Smooth muscle cell (in vitro differentiated cells): ENCODE results near the gene C17orf100. TPM values are rescaled to one million over a fixed set of nuclear protein-coding genes. Genes with fewer than 3 reads are reported as not detected.

ENCODE experiments used
- DNase-seq: peaks from one replicate; lab custom pipeline; 2025; ENCODE audit not compliant: unreplicated experiment; lab: John Stamatoyannopoulos, UW
- H2AFZ ChIP-seq: fragments of 200-600 bp; sonication (generic); 2 replicates; pipeline ENCODE4 v1.6.0; 2016; ENCODE audit warnings: antibody characterized with exemption, low read depth, mild to moderate bottlenecking
- H3F3A ChIP-seq: fragments of 200-600 bp; sonication (generic); 2 replicates; pipeline ENCODE4 v1.6.0; 2017; ENCODE audit warnings: antibody characterized with exemption, low read depth
- H3K27ac ChIP-seq: fragments of 200-600 bp; sonication (generic); 2 replicates; pipeline ENCODE4 v1.5.1; 2016; ENCODE audit warnings: low read depth, mild to moderate bottlenecking
- H3K27me3 ChIP-seq: fragments of 200-600 bp; sonication (generic); 2 replicates; pipeline ENCODE4 v1.6.1; 2016; ENCODE audit warnings: low read depth, mild to moderate bottlenecking
- H3K36me3 ChIP-seq: fragments of 200-600 bp; sonication (generic); 2 replicates; pipeline ENCODE4 v1.5.1; 2016; ENCODE audit warnings: low read depth
- H3K4me1 ChIP-seq: fragments of 200-600 bp; sonication (generic); 2 replicates; pipeline ENCODE4 v1.5.1; 2016; ENCODE audit warnings: low read depth
- H3K4me2 ChIP-seq: fragments of 200-600 bp; sonication (generic); 2 replicates; pipeline ENCODE4 v1.6.0; 2016; ENCODE audit warnings: mild to moderate bottlenecking
- H3K4me3 ChIP-seq: fragments of 200-600 bp; sonication (generic); 2 replicates; pipeline ENCODE4 v1.5.1; 2016; ENCODE audit warnings: mild to moderate bottlenecking
- H3K79me2 ChIP-seq: fragments of 200-600 bp; sonication (generic); 2 replicates; pipeline ENCODE4 v1.6.0; 2016; ENCODE audit warnings: low read depth, mild to moderate bottlenecking
- H3K9ac ChIP-seq: fragments of 200-600 bp; sonication (generic); 2 replicates; pipeline ENCODE4 v1.6.0; 2016; ENCODE audit warnings: low read depth
- H3K9me3 ChIP-seq: fragments of 200-600 bp; sonication (generic); replicated peaks from 2 replicates; pipeline ENCODE4 v1.5.1; 2016; ENCODE audit warnings: low read depth
- H4K20me1 ChIP-seq: fragments of 200-600 bp; sonication (generic); 2 replicates; pipeline ENCODE4 v1.6.0; 2016; ENCODE audit warnings: low read depth
- CTCF ChIP-seq: fragments of 200-600 bp; sonication (generic); IDR thresholded peaks from 2 replicates; pipeline ENCODE4 v1.5.1; 2017; ENCODE audit warnings: borderline replicate concordance, mild to moderate bottlenecking, antibody characterized with exemption; ENCODE audit not compliant: insufficient read depth, poor library complexity, severe bottlenecking
- WGBS: methylation state at CpG from one replicate; pipeline ENCODE4 v1.1.7; 2016; ENCODE audit warnings: low lambda C conversion rate; 5-methylcytosine and 5-hydroxymethylcytosine counted together
- polyA plus RNA-seq: library from polyadenylated mRNA; unstranded; fragments of >200 nt; fragmentation: Nextera tagmentation; extraction: Ambion mirVana; gene quantifications from 2 replicates; pipeline ENCODE4 v1.2.1, GENCODE V29; 2016
- total RNA-seq: library from RNA; depleted of rRNA; stranded (reverse); fragments of >200 nt; gene quantifications from 2 replicates; pipeline ENCODE4 v1.2.3, GENCODE V29; 2014

Gene C17orf100
- total and polyA plus RNA-seq, 2 experiments from 2014 or later, result 5.5 to 5.8 TPM

GRCh38 chr17:6623941-6624340, 27.6 kb upstream of the C17orf100 start:
- peaks cover 43% of the 10 kb centered on the region for H4K20me1 ChIP-seq
- DNase-seq, result no peak
- no peaks in the 10 kb centered on the region for H3K9me3 ChIP-seq
- H3F3A ChIP-seq, result no peaks in the 10 kb centered on the region
- no peak overlapping the region for H3K4me2 ChIP-seq
- no peak for TF ChIP-seq CTCF
- H3K4me1 ChIP-seq, result no peaks in the 10 kb centered on the region
- H3K9ac ChIP-seq, result no peak overlapping the region
- no peak overlapping the region for H3K27ac ChIP-seq
- H3K4me3 ChIP-seq, result no peak overlapping the region
- no peak overlapping the region for H2AFZ ChIP-seq
- H3K27me3 ChIP-seq, result no peaks in the 10 kb centered on the region
- WGBS, result 89% methylated on average over 3 of the region's 3 CpGs
- H3K36me3 ChIP-seq, result peaks cover 29% of the 10 kb centered on the region
- H3K79me2 ChIP-seq, result peaks cover 18% of the 10 kb centered on the region

GRCh38 chr17:6626616-6627015, 24.9 kb upstream of the C17orf100 start:
- Histone ChIP-seq H3K9me3 (no peaks in the 10 kb centered on the region), H2AFZ (no peak overlapping the region), H3K4me1 (no peaks in the 10 kb centered on the region), H3K9ac (no peak overlapping the region), H4K20me1 (peaks cover 59% of the 10 kb centered on the region), H3K36me3 (peaks cover 34% of the 10 kb centered on the region), H3F3A (no peaks in the 10 kb centered on the region), H3K27me3 (no peaks in the 10 kb centered on the region), H3K27ac (no peak overlapping the region), H3K79me2 (peaks cover 23% of the 10 kb centered on the region), H3K4me3 (no peak overlapping the region), H3K4me2 (no peak overlapping the region)
- DNase-seq, result no peak
- WGBS, result 99% methylated on average over 6 of the region's 6 CpGs
- TF ChIP-seq CTCF, result no peak

GRCh38 chr17:6627019-6627418, 24.5 kb upstream of the C17orf100 start:
- WGBS, result 58% methylated on average over 1 of the region's 1 CpG
- no peak for DNase-seq
- no peak for TF ChIP-seq CTCF
- Histone ChIP-seq H3K27ac (no peak overlapping the region), H3K9me3 (no peaks in the 10 kb centered on the region), H3K9ac (no peak overlapping the region), H4K20me1 (peaks cover 59% of the 10 kb centered on the region), H3F3A (no peaks in the 10 kb centered on the region), H3K27me3 (no peaks in the 10 kb centered on the region), H3K4me2 (no peak overlapping the region), H3K36me3 (peaks cover 30% of the 10 kb centered on the region), H3K4me3 (no peak overlapping the region), H3K79me2 (peaks cover 27% of the 10 kb centered on the region), H3K4me1 (no peaks in the 10 kb centered on the region), H2AFZ (no peak overlapping the region)

GRCh38 chr17:6630390-6630789, 21.2 kb upstream of the C17orf100 start:
- no peak overlapping the region for H3K4me3 ChIP-seq
- H3K36me3 ChIP-seq, result peaks cover 45% of the 10 kb centered on the region
- H3K9ac ChIP-seq, result no peak overlapping the region
- no peaks in the 10 kb centered on the region for H3F3A ChIP-seq
- no peak overlapping the region for H2AFZ ChIP-seq
- H3K27ac ChIP-seq, result no peak overlapping the region
- no peak for DNase-seq
- TF ChIP-seq CTCF, result no peak
- no peaks in the 10 kb centered on the region for H3K4me1 ChIP-seq
- 100% methylated on average over 1 of the region's 1 CpG for WGBS
- no peaks in the 10 kb centered on the region for H3K9me3 ChIP-seq
- H4K20me1 ChIP-seq, result peaks cover 53% of the 10 kb centered on the region
- H3K4me2 ChIP-seq, result no peak overlapping the region
- H3K27me3 ChIP-seq, result no peaks in the 10 kb centered on the region
- peaks cover 28% of the 10 kb centered on the region for H3K79me2 ChIP-seq
